Central memory CD4-positive, alpha-beta T cell (primary cell): ENCODE results near the gene MIX23.

ENCODE experiments used
- DNase-seq: peaks from one replicate; pipeline ENCODE4 v3.0.0; 2022
- total RNA-seq, 3 experiments: gene quantifications; one replicate each; lab custom pipeline; 2026; lab: John Stamatoyannopoulos, UW

Gene MIX23
- total RNA-seq: 8.3 to 50.4 (median 9.4) reads per million in 3 experiments

GRCh38 chr3:122382888-122383666, at the start of gene MIX23:
TSS of gene MIX23 (minus strand) at chr3:122383231. CDS start at chr3:122383224, 7 bp downstream.
- DNase-seq: peak; percentile 80

GRCh38 chr3:122430371-122430770, 47.3 kb upstream of the MIX23 start:
- no peak for DNase-seq

- DNase-seq: no peak
These were observed 44.9 kb upstream of the MIX23 start for GRCh38 chr3:122427857-122428471.

- DNase-seq: no peak
These were observed 38.8 kb upstream of the MIX23 start for GRCh38 chr3:122421836-122422235.

- DNase-seq: no peak
These were observed 38.1 kb upstream of the MIX23 start for GRCh38 chr3:122421101-122421500.

- DNase-seq: no peak
These were observed 33.9 kb upstream of the MIX23 start for GRCh38 chr3:122416966-122417365.

GRCh38 chr3:122415762-122416654, 33.0 kb upstream of the MIX23 start, which contains the start of gene WDR5B:
TSS of gene WDR5B (minus strand) at chr3:122416062. CDS start at chr3:122415528, 534 bp downstream.
- peak; percentile 98 for DNase-seq

- peak; percentile 52 for DNase-seq
These were observed 32.2 kb upstream of the MIX23 start for GRCh38 chr3:122415104-122415744.

GRCh38 chr3:122414391-122414790, 31.4 kb upstream of the MIX23 start:
- no peak for DNase-seq

GRCh38 chr3:122410639-122411038, 27.6 kb upstream of the MIX23 start:
- no peak for DNase-seq

- no peak for DNase-seq
These were observed 27.1 kb upstream of the MIX23 start for GRCh38 chr3:122410111-122410510.

- no peak for DNase-seq
These were observed 26.4 kb upstream of the MIX23 start for GRCh38 chr3:122409446-122409845.

- DNase-seq: no peak
These were observed 24.9 kb upstream of the MIX23 start for GRCh38 chr3:122407946-122408345.

- DNase-seq: no peak
These were observed 23.2 kb upstream of the MIX23 start for GRCh38 chr3:122406198-122406597.

- DNase-seq: no peak
These were observed 22.0 kb upstream of the MIX23 start for GRCh38 chr3:122405015-122405414.

GRCh38 chr3:122403489-122403888, 20.5 kb upstream of the MIX23 start:
- no peak for DNase-seq

- no peak for DNase-seq
These were observed 15.9 kb upstream of the MIX23 start for GRCh38 chr3:122398920-122399319.

- no peak for DNase-seq
These were observed 14.2 kb upstream of the MIX23 start for GRCh38 chr3:122397201-122397600.

GRCh38 chr3:122396511-122396910, 13.5 kb upstream of the MIX23 start:
- DNase-seq: no peak

- DNase-seq: no peak
These were observed 12.6 kb upstream of the MIX23 start for GRCh38 chr3:122395582-122395981.

GRCh38 chr3:122394173-122394572, 11.1 kb upstream of the MIX23 start:
- DNase-seq: no peak
